SK-N-SH (cell line): Measurements from ENCODE around the gene SRD5A1.

Experiments used
- ELF1 ChIP-seq: IDR thresholded peaks from 2 replicates; pipeline ENCODE4 v1.4.0; 2012
- EP300 ChIP-seq, 2 experiments: IDR thresholded peaks; 2 replicates each; pipeline versions ENCODE4 v1.4.0 to v1.6.1; 2012; ENCODE audit warnings: borderline replicate concordance in 1 of 2, low read depth in 1 of 2, low read length in 1 of 2
- EZH2phosphoT487 ChIP-seq: fragments of 200-600 bp; sonication (generic); IDR thresholded peaks from 2 replicates; pipeline ENCODE4 v1.6.1; 2017; ENCODE audit warnings: low read depth, mixed run types, mild to moderate bottlenecking, antibody characterized with exemption, moderate library complexity, borderline replicate concordance
- MAX ChIP-seq: IDR thresholded peaks from 2 replicates; pipeline ENCODE4 v1.4.0; 2012; ENCODE audit warnings: low read depth
- MXI1 ChIP-seq: IDR thresholded peaks from 2 replicates; pipeline ENCODE4 v1.6.1; 2012; ENCODE audit warnings: mild to moderate bottlenecking, low read depth, low read length, improper control_type of control experiment
- POLR2AphosphoS5 ChIP-seq: IDR thresholded peaks from 2 replicates; pipeline ENCODE4 v1.6.1; 2012; ENCODE audit warnings: low read depth, low read length
- RAD21 ChIP-seq: IDR thresholded peaks from 2 replicates; pipeline ENCODE4 v1.6.1; 2012; ENCODE audit warnings: mild to moderate bottlenecking, low read length
- TAF1 ChIP-seq: IDR thresholded peaks from 2 replicates; pipeline ENCODE4 v1.6.1; 2012; ENCODE audit warnings: low read depth, mild to moderate bottlenecking, low read length, moderate library complexity, borderline replicate concordance
- TCF12 ChIP-seq: IDR thresholded peaks from 2 replicates; pipeline ENCODE4 v1.4.0; 2012
- USF1 ChIP-seq: IDR thresholded peaks from 2 replicates; pipeline ENCODE4 v1.4.0; 2012; ENCODE audit warnings: low read depth, borderline replicate concordance
- TF ChIP-seq, protein P1 (sequence below): fragments of 200-600 bp; sonication (generic); IDR thresholded peaks from 2 replicates; pipeline ENCODE4 v1.6.1; 2017; ENCODE audit warnings: antibody characterized with exemption, mild to moderate bottlenecking, moderate library complexity

DNA sequence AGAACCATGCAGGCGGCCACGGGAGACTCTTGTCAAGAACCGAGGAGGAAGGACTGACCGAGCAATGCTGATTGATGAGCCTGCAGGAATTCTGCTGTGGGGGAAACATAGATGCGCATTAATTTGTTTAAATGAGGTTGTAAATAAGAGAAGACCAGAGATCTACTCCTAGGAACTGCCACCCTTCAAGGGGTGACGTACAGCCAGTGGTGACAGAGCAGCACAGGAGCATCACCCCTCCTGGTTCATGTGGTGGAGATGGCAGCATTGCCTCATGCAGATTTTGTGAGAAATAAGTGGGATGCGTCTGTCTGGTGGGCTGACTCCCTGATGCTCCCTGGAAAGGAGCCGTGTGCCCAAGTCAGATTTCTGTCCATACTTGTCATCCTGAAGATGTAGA is 22.2 kb downstream of the SRD5A1 start:
- TF ChIP-seq POLR2AphosphoS5 (no peak), TCF12 (no peak), MXI1 (no peak), USF1 (no peak), MAX (no peak), RAD21 (no peak), ELF1 (no peak), TAF1 (no peak), EP300 (IDR thresholded peaks at IDR 0.05; ENCODE audit: borderline replicate concordance in 1 of 2, low read depth in 1 of 2, low read length in 1 of 2) (no peak), EZH2phosphoT487 (no peak)
- TF ChIP-seq, protein P1, sequence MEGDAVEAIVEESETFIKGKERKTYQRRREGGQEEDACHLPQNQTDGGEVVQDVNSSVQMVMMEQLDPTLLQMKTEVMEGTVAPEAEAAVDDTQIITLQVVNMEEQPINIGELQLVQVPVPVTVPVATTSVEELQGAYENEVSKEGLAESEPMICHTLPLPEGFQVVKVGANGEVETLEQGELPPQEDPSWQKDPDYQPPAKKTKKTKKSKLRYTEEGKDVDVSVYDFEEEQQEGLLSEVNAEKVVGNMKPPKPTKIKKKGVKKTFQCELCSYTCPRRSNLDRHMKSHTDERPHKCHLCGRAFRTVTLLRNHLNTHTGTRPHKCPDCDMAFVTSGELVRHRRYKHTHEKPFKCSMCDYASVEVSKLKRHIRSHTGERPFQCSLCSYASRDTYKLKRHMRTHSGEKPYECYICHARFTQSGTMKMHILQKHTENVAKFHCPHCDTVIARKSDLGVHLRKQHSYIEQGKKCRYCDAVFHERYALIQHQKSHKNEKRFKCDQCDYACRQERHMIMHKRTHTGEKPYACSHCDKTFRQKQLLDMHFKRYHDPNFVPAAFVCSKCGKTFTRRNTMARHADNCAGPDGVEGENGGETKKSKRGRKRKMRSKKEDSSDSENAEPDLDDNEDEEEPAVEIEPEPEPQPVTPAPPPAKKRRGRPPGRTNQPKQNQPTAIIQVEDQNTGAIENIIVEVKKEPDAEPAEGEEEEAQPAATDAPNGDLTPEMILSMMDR: no peak
